GM18508 (cell line): ENCODE data around the gene TMEM141.
"Not testable (repeated sequence)": the region's sequence is repeated elsewhere in the genome, so short reads cannot be mapped to it uniquely, and the experiment has no call there.

Experiments used
- ATAC-seq: cut with Tn5 transposase; IDR thresholded peaks from one replicate; pipeline ENCODE4 v1.9.1; 2021; ENCODE audit warnings: moderate number of reproducible peaks; ENCODE audit not compliant: insufficient read depth, unreplicated experiment

Gene TMEM141

GRCh38 chr9:136829981-136830885 lies 39.1 kb downstream of the TMEM141 start:
- ATAC-seq: no peak

- no peak for ATAC-seq
These were observed 40.0 kb downstream of the TMEM141 start for GRCh38 chr9:136831002-136831719.

- no peak for ATAC-seq
These were observed 40.6 kb downstream of the TMEM141 start for GRCh38 chr9:136831720-136832104.

GRCh38 chr9:136832581-136832980 lies 41.4 kb downstream of the TMEM141 start:
- ATAC-seq: no peak

GRCh38 chr9:136833381-136834048 lies 42.4 kb downstream of the TMEM141 start:
- ATAC-seq: not testable (repeated sequence)

GRCh38 chr9:136835162-136835931 lies 44.2 kb downstream of the TMEM141 start:
- ATAC-seq: no peak

GRCh38 chr9:136835932-136836904 lies 45.1 kb downstream of the TMEM141 start:
- ATAC-seq: no peak

- no peak for ATAC-seq
These were observed 46.2 kb downstream of the TMEM141 start for GRCh38 chr9:136837146-136837855.

- not testable (repeated sequence) for ATAC-seq
These were observed 46.7 kb downstream of the TMEM141 start for GRCh38 chr9:136837856-136838277.

- no peak for ATAC-seq
These were observed 47.4 kb downstream of the TMEM141 start for GRCh38 chr9:136838314-136839228.

GRCh38 chr9:136839229-136840139 lies 48.3 kb downstream of the TMEM141 start:
- ATAC-seq: no peak

- ATAC-seq: no peak
These were observed 49.2 kb downstream of the TMEM141 start for GRCh38 chr9:136840140-136840876.

GRCh38 chr9:136840877-136841645 lies 49.9 kb downstream of the TMEM141 start:
- ATAC-seq: no peak

GRCh38 chr9:136841646-136842379 lies 50.7 kb downstream of the TMEM141 start:
- ATAC-seq: not testable (repeated sequence)
